GM20431 (cell line): ENCODE measurements around the gene SHROOM3.
"Not testable (repeated sequence)": the region's sequence is repeated elsewhere in the genome, so short reads cannot be mapped to it uniquely, and the experiment has no call there.

Experiments
- in situ Hi-C: fragments of 300-500 bp; cut with MseI, MboI; formaldehyde crosslinking; loops from one replicate; pipeline ENCODE4 v1.15.0; 2020; ENCODE audit warnings: low sequenced_read_pairs; ENCODE audit not compliant: unreplicated experiment

The SHROOM3 gene

GRCh38 chr4:76705472-76705871 lies 270.4 kb downstream of the SHROOM3 start:
- in situ Hi-C loops: no loop called here

GRCh38 chr4:76706581-76706980 lies 271.6 kb downstream of the SHROOM3 start:
- in situ Hi-C loops: no loop called here

- in situ Hi-C loops: no loop called here
Observed at GRCh38 chr4:76708971-76709771, 274.1 kb downstream of the SHROOM3 start.

- in situ Hi-C loops: no loop called here
Observed at GRCh38 chr4:76709772-76710090, 274.7 kb downstream of the SHROOM3 start.

- in situ Hi-C loops: no loop called here
Observed at GRCh38 chr4:76712564-76712963, 277.5 kb downstream of the SHROOM3 start.

GRCh38 chr4:76714226-76714625 lies 279.2 kb downstream of the SHROOM3 start:
- in situ Hi-C loops: no loop called here

- in situ Hi-C loops: no loop called here
Observed at GRCh38 chr4:76716020-76716419, 281.0 kb downstream of the SHROOM3 start.

- in situ Hi-C loops: no loop called here
Observed at GRCh38 chr4:76716658-76717057, 281.6 kb downstream of the SHROOM3 start.

- in situ Hi-C loops: no loop called here
Observed at GRCh38 chr4:76717431-76717830, 282.4 kb downstream of the SHROOM3 start.

- in situ Hi-C loops: no loop called here
Observed at GRCh38 chr4:76718021-76718420, 283.0 kb downstream of the SHROOM3 start.

- in situ Hi-C loops: no loop called here
Observed at GRCh38 chr4:76718831-76719230, 283.8 kb downstream of the SHROOM3 start.

- in situ Hi-C loops: no loop called here
Observed at GRCh38 chr4:76720121-76720520, 285.1 kb downstream of the SHROOM3 start.

GRCh38 chr4:76722146-76722545 lies 287.1 kb downstream of the SHROOM3 start:
- in situ Hi-C loops: not testable (repeated sequence)

- in situ Hi-C loops: no loop called here
Observed at GRCh38 chr4:76722838-76723237, 287.8 kb downstream of the SHROOM3 start.

GRCh38 chr4:76723373-76723772 lies 288.3 kb downstream of the SHROOM3 start:
- in situ Hi-C loops: no loop called here

GRCh38 chr4:76723924-76724323 lies 288.9 kb downstream of the SHROOM3 start:
- in situ Hi-C loops: no loop called here

- in situ Hi-C loops: no loop called here
Observed at GRCh38 chr4:76725039-76725438, 290.0 kb downstream of the SHROOM3 start.

GRCh38 chr4:76726176-76726575 lies 291.1 kb downstream of the SHROOM3 start:
- in situ Hi-C loops: no loop called here

GRCh38 chr4:76726631-76727030 lies 291.6 kb downstream of the SHROOM3 start:
- in situ Hi-C loops: no loop called here

GRCh38 chr4:76727934-76728333 lies 292.9 kb downstream of the SHROOM3 start:
- in situ Hi-C loops: not testable (repeated sequence)

- in situ Hi-C loops: no loop called here
Observed at GRCh38 chr4:76729460-76729859, 294.4 kb downstream of the SHROOM3 start.

GRCh38 chr4:76729980-76730379 lies 295.0 kb downstream of the SHROOM3 start:
- in situ Hi-C loops: no loop called here
